HG03457 (cell line): Measurements from ENCODE around the gene TEDC1.
"Not testable (repeated sequence)": the region's sequence is repeated elsewhere in the genome, so short reads cannot be mapped to it uniquely, and the experiment has no call there.

ENCODE experiments used
- ATAC-seq: cut with Tn5 transposase; IDR thresholded peaks from one replicate; pipeline ENCODE4 v1.9.1; 2021; ENCODE audit warnings: moderate number of reproducible peaks; ENCODE audit not compliant: unreplicated experiment

The TEDC1 gene

DNA sequence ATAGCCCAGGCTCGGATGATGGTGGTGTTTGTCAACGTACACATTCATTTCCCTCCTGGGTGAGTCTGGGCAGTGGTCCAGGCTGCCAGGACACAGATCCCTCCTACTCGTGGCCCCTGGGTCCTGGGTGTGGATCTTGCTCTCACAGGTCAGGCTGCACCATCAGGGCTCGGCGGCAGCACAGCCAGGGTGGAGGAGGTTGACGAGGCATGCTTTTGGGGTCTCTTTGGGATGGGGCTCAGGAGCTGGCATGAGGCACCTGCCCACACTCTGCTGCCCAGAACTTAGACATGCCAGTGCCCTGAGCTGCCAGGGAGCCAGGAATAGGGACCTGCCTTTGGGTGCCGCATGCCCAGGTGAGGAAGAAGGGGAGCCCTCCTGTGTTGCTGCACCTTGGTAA is 45.0 kb downstream of the TEDC1 start:
- ATAC-seq, result no peak

GRCh38 chr14:105536691-105537579 is 45.9 kb downstream of the TEDC1 start:
- ATAC-seq, result no peak

DNA sequence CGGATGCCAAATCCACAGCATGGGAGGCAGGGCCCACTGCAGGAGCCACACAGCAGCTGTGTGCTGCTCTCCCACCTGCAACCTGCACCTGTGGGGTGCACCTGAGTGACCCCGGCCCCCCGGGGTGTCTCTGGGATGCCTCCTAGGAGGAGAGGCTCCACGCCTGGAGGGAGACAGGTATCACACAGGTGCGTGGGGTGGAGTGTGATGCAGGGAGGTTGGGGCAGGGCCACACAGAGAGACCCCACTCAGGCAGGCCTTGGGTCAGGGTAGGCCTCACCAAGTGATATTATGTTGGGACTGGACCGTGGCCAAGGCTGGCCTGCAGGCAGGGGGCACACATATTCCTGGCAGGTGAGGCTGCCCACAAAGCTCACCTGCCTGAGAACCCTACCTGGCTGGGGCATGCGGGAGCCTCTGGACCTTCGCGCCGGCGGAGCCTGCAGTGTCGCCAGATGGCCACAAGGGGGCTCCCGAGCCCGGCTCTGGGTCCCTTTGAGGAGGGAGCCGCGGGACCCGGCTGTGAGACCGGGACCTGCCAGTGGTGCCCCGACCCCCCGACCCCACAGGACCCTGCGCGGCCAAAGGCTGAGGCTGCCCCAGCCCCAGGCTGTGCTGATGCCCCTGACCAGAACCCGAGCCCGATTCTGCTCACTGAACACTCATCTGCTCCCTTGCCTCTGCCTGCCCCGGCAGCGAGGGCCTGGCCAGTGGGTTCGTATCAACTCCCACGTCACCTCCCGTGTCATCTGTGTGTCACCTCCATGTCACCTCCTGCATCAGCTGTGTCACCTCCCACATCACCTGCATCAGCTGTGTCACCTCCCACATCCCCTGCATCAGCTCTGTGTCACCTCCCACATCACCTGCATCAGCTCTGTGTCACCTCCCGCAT is 46.8 kb downstream of the TEDC1 start:
- no peak for ATAC-seq

GRCh38 chr14:105538481-105539049 is 47.5 kb downstream of the TEDC1 start:
- no peak for ATAC-seq

DNA sequence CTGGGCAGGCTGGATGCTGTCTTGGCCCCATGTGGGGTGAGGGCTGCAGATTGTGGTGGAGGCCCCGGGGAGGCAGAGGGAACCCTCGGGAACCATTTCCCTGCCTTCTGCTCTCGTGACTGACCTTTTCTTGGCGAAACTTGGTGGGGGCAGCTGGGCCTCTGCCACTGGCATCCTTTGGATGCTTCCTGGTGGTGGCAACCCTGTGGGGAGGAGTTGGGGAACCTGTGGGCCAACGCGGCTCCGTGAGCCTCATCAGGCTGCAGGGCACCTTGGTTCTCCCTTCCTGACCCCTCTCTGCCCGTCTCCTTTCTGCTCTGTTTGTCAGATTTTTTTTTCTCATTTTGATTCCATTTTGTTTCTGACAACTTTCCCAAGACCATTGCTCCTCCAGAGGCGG is 49.8 kb downstream of the TEDC1 start:
- ATAC-seq, result no peak

- ATAC-seq, result no peak
Measured at GRCh38 chr14:105541218-105541875, 50.3 kb downstream of the TEDC1 start.

DNA sequence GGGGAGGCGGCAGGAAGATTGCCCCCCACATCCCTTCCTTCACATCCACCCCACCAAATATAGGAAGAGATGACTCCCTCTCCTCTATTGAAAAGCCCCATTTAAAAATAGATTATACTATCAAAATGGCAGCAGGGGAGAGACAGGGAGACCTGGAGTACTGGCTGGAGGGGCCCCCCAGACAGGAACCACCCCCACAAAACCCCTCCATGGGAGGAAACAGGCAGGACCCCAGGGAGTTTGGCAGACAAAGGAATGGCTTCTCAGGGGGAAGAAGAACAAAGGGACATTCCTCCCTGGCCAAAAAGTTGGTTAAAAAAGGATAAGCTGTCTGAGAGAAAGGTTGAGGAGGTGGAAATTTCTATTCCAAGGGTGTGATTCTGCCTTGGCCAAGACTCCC is 54.6 kb downstream of the TEDC1 start:
- not testable (repeated sequence) for ATAC-seq

- not testable (repeated sequence) for ATAC-seq
Measured at GRCh38 chr14:105546410-105546809, 55.4 kb downstream of the TEDC1 start.

DNA sequence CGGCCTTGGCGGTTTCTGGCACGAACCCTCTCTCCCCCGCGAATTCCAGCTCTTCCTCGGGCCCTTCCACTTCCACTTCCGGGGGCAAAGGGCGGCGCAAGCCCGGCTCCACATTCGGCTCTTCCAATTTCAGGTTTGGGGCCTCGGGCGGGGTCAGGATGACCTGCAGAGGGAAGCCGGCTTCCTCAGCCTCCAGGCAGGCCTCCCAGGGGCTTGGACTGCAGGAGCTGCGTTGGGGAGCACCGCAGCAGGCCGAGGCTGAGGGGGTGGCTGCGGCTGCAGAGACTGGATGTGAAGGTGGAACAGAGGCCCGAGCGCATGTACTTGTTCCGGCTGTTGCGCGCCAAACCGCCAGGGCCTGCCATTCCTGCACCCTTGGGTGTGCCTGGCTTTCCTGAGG is 56.0 kb downstream of the TEDC1 start:
- not testable (repeated sequence) for ATAC-seq

DNA sequence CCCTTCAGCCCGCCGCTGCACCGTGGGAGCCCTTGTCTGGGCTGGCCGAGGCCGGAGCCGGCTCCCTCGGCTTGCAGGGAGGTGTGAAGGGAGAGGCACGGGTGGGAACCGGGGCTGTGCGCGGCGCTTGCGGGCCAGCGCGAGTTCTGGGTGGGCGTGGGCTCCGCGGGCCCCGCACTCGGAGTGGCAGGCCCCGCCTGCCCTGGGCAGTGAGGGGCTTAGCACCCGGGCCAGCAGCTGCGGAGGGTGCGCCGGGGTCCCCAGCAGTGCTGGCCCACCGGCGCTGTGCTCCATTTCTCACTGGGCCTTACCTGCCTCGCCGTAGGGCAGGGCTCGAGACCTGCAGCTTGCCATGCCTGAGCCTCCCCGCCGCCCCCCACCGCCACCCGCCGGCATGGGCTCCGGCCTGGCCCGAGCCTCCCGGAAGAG is 56.7 kb downstream of the TEDC1 start:
- no peak for ATAC-seq
